DND-41 (cell line): ENCODE data around the gene SENP1.

Experiments used
- EZH2 ChIP-seq: IDR thresholded peaks from 3 replicates; pipeline ENCODE4 v1.6.1; 2012; ENCODE audit warnings: borderline replicate concordance, low read depth, mild to moderate bottlenecking, moderate library complexity, low read length, inconsistent platforms; ENCODE audit not compliant: severe bottlenecking
- TF ChIP-seq, protein P1 (sequence below): IDR thresholded peaks from 2 replicates; pipeline ENCODE4 v1.5.1; 2012; ENCODE audit warnings: borderline replicate concordance, low read length, moderate library complexity, mild to moderate bottlenecking; ENCODE audit not compliant: poor library complexity, severe bottlenecking; ENCODE audit errors: extremely low read depth

DNA sequence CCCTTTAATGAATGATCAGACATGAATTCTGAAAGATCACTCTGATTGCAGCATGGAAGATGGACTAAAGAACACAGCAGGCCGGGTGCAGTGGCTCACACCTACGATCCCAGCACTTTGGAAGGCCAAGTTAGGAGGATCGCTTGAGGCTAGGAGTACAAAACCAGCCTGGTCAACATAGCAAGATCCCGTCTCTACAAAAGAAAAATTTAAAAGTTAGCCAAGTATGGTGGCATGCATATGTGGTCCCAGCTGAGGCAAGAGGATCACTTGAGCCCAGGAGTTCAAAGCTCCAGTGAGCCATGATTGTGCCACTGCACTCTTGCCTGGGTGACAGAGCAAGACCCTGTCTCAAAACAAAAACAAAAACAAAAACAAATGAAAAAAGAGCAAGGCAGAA lies 35.1 kb downstream of the SENP1 start:
- no peak for TF ChIP-seq EZH2
- TF ChIP-seq, protein P1, sequence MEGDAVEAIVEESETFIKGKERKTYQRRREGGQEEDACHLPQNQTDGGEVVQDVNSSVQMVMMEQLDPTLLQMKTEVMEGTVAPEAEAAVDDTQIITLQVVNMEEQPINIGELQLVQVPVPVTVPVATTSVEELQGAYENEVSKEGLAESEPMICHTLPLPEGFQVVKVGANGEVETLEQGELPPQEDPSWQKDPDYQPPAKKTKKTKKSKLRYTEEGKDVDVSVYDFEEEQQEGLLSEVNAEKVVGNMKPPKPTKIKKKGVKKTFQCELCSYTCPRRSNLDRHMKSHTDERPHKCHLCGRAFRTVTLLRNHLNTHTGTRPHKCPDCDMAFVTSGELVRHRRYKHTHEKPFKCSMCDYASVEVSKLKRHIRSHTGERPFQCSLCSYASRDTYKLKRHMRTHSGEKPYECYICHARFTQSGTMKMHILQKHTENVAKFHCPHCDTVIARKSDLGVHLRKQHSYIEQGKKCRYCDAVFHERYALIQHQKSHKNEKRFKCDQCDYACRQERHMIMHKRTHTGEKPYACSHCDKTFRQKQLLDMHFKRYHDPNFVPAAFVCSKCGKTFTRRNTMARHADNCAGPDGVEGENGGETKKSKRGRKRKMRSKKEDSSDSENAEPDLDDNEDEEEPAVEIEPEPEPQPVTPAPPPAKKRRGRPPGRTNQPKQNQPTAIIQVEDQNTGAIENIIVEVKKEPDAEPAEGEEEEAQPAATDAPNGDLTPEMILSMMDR = no peak
